PFSK-1 (cell line): ENCODE data around the gene BPIFA2.

Experiments
- FOXP2 ChIP-seq: optimal IDR thresholded peaks from 2 replicates; pipeline ENCODE3; 2011; ENCODE audit warnings: borderline replicate concordance, control low read depth, inconsistent platforms; ENCODE audit not compliant: insufficient read depth; ENCODE audit errors: extremely low read length, extremely low read depth
- POLR2AphosphoS5 ChIP-seq: IDR thresholded peaks from 2 replicates; pipeline ENCODE4 v1.6.1; 2012; ENCODE audit warnings: low read depth, mild to moderate bottlenecking, control low read depth, low read length, moderate library complexity
- SIN3A ChIP-seq: IDR thresholded peaks from 2 replicates; pipeline ENCODE4 v1.6.1; 2012; ENCODE audit warnings: mild to moderate bottlenecking, low read length, moderate library complexity, borderline replicate concordance; ENCODE audit not compliant: insufficient read depth
- TAF1 ChIP-seq: IDR thresholded peaks from 2 replicates; pipeline ENCODE4 v1.6.1; 2012; ENCODE audit warnings: low read length, control low read depth, borderline replicate concordance; ENCODE audit not compliant: insufficient read depth
- TF ChIP-seq, protein P1 (sequence below), 2 experiments: IDR thresholded peaks; 2 replicates each; pipeline versions ENCODE4 v1.6.1 to v1.8.0; 2011 to 2012; ENCODE audit warnings: low read depth in 2 of 2, low read length in 2 of 2, control low read depth in 1 of 2, inconsistent platforms in 1 of 2, mild to moderate bottlenecking in 1 of 2, moderate library complexity in 1 of 2; ENCODE audit not compliant: insufficient read depth in 1 of 2

DNA sequence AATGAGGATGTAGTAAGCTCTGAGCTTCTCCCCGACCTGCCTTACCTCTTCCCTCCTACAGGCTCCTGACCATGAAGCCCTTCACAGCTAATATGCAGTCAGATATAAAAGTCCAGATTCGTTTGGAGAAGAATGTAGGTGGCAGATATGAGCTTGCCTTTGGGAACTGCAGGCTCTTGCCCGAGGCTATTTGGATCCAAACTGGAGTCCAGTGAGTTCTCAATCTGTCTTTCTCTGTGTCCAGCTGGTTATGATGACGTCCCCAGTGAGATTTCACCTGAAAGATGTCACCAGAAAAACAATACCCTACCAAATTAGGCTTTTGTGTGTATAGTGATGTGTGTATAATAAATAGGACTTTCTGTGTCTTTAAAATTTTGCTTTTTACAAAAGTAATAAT lies 34.5 kb downstream of the BPIFA2 start:
- TF ChIP-seq, protein P1, sequence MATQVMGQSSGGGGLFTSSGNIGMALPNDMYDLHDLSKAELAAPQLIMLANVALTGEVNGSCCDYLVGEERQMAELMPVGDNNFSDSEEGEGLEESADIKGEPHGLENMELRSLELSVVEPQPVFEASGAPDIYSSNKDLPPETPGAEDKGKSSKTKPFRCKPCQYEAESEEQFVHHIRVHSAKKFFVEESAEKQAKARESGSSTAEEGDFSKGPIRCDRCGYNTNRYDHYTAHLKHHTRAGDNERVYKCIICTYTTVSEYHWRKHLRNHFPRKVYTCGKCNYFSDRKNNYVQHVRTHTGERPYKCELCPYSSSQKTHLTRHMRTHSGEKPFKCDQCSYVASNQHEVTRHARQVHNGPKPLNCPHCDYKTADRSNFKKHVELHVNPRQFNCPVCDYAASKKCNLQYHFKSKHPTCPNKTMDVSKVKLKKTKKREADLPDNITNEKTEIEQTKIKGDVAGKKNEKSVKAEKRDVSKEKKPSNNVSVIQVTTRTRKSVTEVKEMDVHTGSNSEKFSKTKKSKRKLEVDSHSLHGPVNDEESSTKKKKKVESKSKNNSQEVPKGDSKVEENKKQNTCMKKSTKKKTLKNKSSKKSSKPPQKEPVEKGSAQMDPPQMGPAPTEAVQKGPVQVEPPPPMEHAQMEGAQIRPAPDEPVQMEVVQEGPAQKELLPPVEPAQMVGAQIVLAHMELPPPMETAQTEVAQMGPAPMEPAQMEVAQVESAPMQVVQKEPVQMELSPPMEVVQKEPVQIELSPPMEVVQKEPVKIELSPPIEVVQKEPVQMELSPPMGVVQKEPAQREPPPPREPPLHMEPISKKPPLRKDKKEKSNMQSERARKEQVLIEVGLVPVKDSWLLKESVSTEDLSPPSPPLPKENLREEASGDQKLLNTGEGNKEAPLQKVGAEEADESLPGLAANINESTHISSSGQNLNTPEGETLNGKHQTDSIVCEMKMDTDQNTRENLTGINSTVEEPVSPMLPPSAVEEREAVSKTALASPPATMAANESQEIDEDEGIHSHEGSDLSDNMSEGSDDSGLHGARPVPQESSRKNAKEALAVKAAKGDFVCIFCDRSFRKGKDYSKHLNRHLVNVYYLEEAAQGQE (IDR thresholded peaks at IDR 0.05; ENCODE audit: insufficient read depth in 1 of 2, low read depth in 2 of 2, low read length in 2 of 2): no peak
- TF ChIP-seq POLR2AphosphoS5: no peak
- no peak for TF ChIP-seq TAF1
- TF ChIP-seq SIN3A: no peak
- TF ChIP-seq FOXP2: no peak
